ENCODE results near the gene DRC1. TPM values are rescaled to one million over a fixed set of nuclear protein-coding genes. Genes with fewer than 3 reads are reported as not detected.

DRC1 gene
- total and polyA plus RNA-seq, 2 of the 13 experiments (the other 11 are each of a cell fraction or from before 2014, with no cell fraction given) = 0.07 TPM; not detected in 1

DNA sequence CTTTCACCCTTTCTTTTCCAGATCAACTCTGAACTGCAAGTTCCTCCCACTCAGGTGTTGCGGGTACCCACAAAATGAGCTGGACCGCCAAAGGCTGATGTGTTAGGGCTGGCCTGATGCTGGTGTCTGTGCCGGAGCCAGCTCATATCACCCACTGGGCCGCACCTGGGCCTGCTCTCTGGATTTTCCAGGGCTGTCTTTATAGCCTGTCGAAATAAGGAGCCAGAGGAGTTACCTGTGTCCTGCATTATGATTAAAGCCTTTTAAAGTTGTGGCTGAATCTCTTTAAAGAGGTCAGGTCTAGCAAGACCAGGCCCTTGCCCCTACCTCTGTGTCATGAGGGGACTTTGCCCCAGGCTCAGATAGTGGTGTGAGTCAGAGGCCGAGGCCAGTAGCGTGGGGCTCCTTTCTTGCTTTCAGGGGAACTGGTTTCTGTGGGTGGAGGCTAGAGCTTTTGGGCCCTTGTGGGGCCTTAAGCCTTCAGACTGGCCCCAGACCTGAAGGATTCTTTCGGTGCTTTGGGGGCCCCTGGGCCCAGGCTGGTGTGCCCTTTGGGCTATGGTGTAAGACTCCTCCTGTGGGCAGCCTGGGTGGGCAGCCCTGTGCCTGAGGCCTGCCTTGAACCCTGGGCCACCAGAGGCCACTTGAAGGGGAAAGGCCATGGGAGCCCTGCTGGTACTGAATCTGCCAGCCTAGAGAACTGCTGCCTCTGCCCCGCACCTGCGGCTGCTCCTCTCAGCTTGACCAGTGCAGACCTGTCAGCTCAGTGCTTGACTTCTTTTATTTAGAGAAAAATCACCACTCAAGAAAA is 54.9 kb downstream of the DRC1 start (continued):
- TF ChIP-seq ZMYM4 (CRISPR knock-in tag; IDR thresholded peaks at IDR 0.05) (peak; percentile 32; the same call in 1 of the 2 replicates), MED8 (CRISPR knock-in tag; IDR thresholded peaks at IDR 0.05; ENCODE audit: insufficient replicate concordance) (peak; percentile 34), PHB2 (IDR thresholded peaks at IDR 0.05; ENCODE audit: partially characterized antibody) (no peak), ZFP36L2 (CRISPR knock-in tag; IDR thresholded peaks at IDR 0.05) (no peak), RBM39 (IDR thresholded peaks at IDR 0.05; ENCODE audit: low read depth, low read length, poor library complexity, severe bottlenecking) (no peak), NAIF1 (CRISPR knock-in tag; IDR thresholded peaks at IDR 0.05; ENCODE audit: borderline replicate concordance) (0 out of 2 replicates have a peak, but pooled peaks have one; percentile 41), KLF16 (CRISPR knock-in tag; IDR thresholded peaks at IDR 0.05) (0 out of 4 replicates have a peak, but pooled peaks of 1 of the 2 experiments have one; percentile 55), TBL1XR1 (IDR thresholded peaks at IDR 0.05; ENCODE audit: borderline replicate concordance, low read length, partially characterized antibody) (no peak), PCBP2 (optimal IDR thresholded peaks at IDR 0.05; ENCODE audit: low read depth, low read length, poor library complexity, severe bottlenecking) (no peak), ZSCAN20 (CRISPR knock-in tag; IDR thresholded peaks at IDR 0.05; ENCODE audit: borderline replicate concordance) (no peak), ZNF547 (CRISPR knock-in tag; IDR thresholded peaks at IDR 0.05) (no peak), GTF2F1 (IDR thresholded peaks at IDR 0.05; ENCODE audit: low read length) (no peak), SRSF9 (IDR thresholded peaks at IDR 0.05; ENCODE audit: borderline replicate concordance, insufficient read depth, low read depth, low read length, poor library complexity, severe bottlenecking) (no peak), CENPX (CRISPR knock-in tag; IDR thresholded peaks at IDR 0.05) (no peak), MAZ (IDR thresholded peaks at IDR 0.05; ENCODE audit: borderline replicate concordance, low read depth, low read length) (peak; percentile 47; the same call in 1 of the 2 replicates), MAZ (CRISPR knock-in tag; IDR thresholded peaks at IDR 0.05; ENCODE audit: low read depth) (no peak; the same call in 1 of the 2 replicates)
- TF ChIP-seq, protein P1, sequence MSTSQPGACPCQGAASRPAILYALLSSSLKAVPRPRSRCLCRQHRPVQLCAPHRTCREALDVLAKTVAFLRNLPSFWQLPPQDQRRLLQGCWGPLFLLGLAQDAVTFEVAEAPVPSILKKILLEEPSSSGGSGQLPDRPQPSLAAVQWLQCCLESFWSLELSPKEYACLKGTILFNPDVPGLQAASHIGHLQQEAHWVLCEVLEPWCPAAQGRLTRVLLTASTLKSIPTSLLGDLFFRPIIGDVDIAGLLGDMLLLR (CRISPR knock-in tag; IDR thresholded peaks at IDR 0.05) = no peak
- TF ChIP-seq, protein P2, sequence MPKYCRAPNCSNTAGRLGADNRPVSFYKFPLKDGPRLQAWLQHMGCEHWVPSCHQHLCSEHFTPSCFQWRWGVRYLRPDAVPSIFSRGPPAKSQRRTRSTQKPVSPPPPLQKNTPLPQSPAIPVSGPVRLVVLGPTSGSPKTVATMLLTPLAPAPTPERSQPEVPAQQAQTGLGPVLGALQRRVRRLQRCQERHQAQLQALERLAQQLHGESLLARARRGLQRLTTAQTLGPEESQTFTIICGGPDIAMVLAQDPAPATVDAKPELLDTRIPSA (CRISPR knock-in tag; IDR thresholded peaks at IDR 0.05; ENCODE audit: borderline replicate concordance) = no peak
- TF ChIP-seq, protein P3, sequence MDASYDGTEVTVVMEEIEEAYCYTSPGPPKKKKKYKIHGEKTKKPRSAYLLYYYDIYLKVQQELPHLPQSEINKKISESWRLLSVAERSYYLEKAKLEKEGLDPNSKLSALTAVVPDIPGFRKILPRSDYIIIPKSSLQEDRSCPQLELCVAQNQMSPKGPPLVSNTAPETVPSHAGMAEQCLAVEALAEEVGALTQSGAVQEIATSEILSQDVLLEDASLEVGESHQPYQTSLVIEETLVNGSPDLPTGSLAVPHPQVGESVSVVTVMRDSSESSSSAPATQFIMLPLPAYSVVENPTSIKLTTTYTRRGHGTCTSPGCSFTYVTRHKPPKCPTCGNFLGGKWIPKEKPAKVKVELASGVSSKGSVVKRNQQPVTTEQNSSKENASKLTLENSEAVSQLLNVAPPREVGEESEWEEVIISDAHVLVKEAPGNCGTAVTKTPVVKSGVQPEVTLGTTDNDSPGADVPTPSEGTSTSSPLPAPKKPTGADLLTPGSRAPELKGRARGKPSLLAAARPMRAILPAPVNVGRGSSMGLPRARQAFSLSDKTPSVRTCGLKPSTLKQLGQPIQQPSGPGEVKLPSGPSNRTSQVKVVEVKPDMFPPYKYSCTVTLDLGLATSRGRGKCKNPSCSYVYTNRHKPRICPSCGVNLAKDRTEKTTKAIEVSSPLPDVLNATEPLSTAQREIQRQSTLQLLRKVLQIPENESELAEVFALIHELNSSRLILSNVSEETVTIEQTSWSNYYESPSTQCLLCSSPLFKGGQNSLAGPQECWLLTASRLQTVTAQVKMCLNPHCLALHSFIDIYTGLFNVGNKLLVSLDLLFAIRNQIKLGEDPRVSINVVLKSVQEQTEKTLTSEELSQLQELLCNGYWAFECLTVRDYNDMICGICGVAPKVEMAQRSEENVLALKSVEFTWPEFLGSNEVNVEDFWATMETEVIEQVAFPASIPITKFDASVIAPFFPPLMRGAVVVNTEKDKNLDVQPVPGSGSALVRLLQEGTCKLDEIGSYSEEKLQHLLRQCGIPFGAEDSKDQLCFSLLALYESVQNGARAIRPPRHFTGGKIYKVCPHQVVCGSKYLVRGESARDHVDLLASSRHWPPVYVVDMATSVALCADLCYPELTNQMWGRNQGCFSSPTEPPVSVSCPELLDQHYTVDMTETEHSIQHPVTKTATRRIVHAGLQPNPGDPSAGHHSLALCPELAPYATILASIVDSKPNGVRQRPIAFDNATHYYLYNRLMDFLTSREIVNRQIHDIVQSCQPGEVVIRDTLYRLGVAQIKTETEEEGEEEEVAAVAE (CRISPR knock-in tag; IDR thresholded peaks at IDR 0.05; ENCODE audit: borderline replicate concordance) = peak; percentile 23; the same call in 1 of the 2 replicates
